A673 (cell line): Measurements from ENCODE around the gene MIDN. TPM values are rescaled to one million over a fixed set of nuclear protein-coding genes. Genes with fewer than 3 reads are reported as not detected.
A peak's percentile ranks its signal among the peaks of the same experiment; 100 is the strongest.

Experiments
- BruUV-seq: library from RNA; stranded (reverse); fragments of 400-500 nt; replicated peaks from 2 replicates; lab custom pipeline; 2021; lab: Mats Ljungman, UMichigan
- CTCF ChIA-PET: fragments of 300-600 bp; sonication (Branson Sonifier 250); formaldehyde crosslinking; loops from one replicate; lab custom pipeline; 2022; ENCODE audit warnings: antibody characterized with exemption; lab: Charles Lee
- POLR2A ChIA-PET: fragments of 300-600 bp; sonication (Branson Sonifier 250); formaldehyde crosslinking; loops from one replicate; lab custom pipeline; 2022; ENCODE audit warnings: antibody characterized with exemption; ENCODE audit not compliant: low non-redundant PET; lab: Charles Lee
- DNase-seq: peaks from one replicate; pipeline ENCODE4 v3.0.0-alpha.2; 2015; ENCODE audit warnings: low spot score
- H3K27ac ChIP-seq: fragments of 200-600 bp; sonication (generic); 2 replicates; pipeline ENCODE4 v1.5.1; 2016; ENCODE audit warnings: mixed run types, low read depth, mild to moderate bottlenecking, mixed read lengths, antibody characterized with exemption, low read length; ENCODE audit not compliant: poor library complexity, severe bottlenecking
- H3K27me3 ChIP-seq: fragments of 200-600 bp; sonication (generic); replicated peaks from 2 replicates; pipeline ENCODE4 v1.6.1; 2017; ENCODE audit warnings: mixed run types, low read depth, mild to moderate bottlenecking, mixed read lengths, antibody characterized with exemption, low read length; ENCODE audit not compliant: insufficient read depth, poor library complexity
- H3K36me3 ChIP-seq: fragments of 200-600 bp; sonication (generic); 2 replicates; pipeline ENCODE4 v1.6.1; 2016; ENCODE audit warnings: mixed run types, mild to moderate bottlenecking, mixed read lengths, antibody characterized with exemption, low read length; ENCODE audit not compliant: insufficient read depth, poor library complexity, severe bottlenecking
- H3K4me1 ChIP-seq: fragments of 200-600 bp; sonication (generic); 2 replicates; pipeline ENCODE4 v1.6.1; 2017; ENCODE audit warnings: mixed run types, mild to moderate bottlenecking, mixed read lengths, antibody characterized with exemption, low read length; ENCODE audit not compliant: insufficient read depth, poor library complexity, severe bottlenecking
- H3K4me3 ChIP-seq: fragments of 200-600 bp; sonication (generic); 2 replicates; pipeline ENCODE4 v1.5.1; 2016; ENCODE audit warnings: low read depth, mixed run types, mild to moderate bottlenecking, mixed read lengths, low read length; ENCODE audit not compliant: poor library complexity, severe bottlenecking
- H3K9me3 ChIP-seq: fragments of 200-600 bp; sonication (generic); 2 replicates; pipeline ENCODE4 v1.6.1; 2016; ENCODE audit warnings: mixed run types, low read depth, mild to moderate bottlenecking, mixed read lengths, antibody characterized with exemption, low read length; ENCODE audit not compliant: poor library complexity, severe bottlenecking
- CTCF ChIP-seq: fragments of 300-800, 200-600 bp; sonication (generic); conservative IDR thresholded peaks from 2 replicates; pipeline ENCODE4 v1.5.1; 2017; ENCODE audit warnings: low read depth, mild to moderate bottlenecking, antibody characterized with exemption, low read length, moderate library complexity, mixed read lengths
- EZH2 ChIP-seq: fragments of 200-600 bp; sonication (generic); IDR thresholded peaks from 2 replicates; pipeline ENCODE4 v1.6.1; 2017; ENCODE audit warnings: borderline replicate concordance, low read depth, mild to moderate bottlenecking, mixed read lengths, antibody characterized with exemption, low read length; ENCODE audit not compliant: poor library complexity, severe bottlenecking
- intact Hi-C: fragments of 100-400 bp; cut with micrococcal nuclease; formaldehyde crosslinking; loops from one replicate; pipeline ENCODE4 v1.10.0; 2022; ENCODE audit not compliant: unreplicated experiment
- total RNA-seq: library from RNA; stranded (reverse); gene quantifications from 2 replicates; pipeline ENCODE4 v1.2.3, GENCODE V29; 2021

MIDN gene
- total RNA-seq, 1 experiment from 2014 or later = 169 TPM

- Histone ChIP-seq H3K36me3 (peaks cover 36% of the 10 kb centered on the region), H3K4me3 (peak overlapping the region; percentile 69), H3K4me1 (peaks cover 34% of the 10 kb centered on the region), H3K27ac (peak overlapping the region; percentile 99), H3K9me3 (no peaks in the 10 kb centered on the region), H3K27me3 (no peaks in the 10 kb centered on the region)
- TF ChIP-seq EZH2 (no peak), CTCF (no peak)
- no TSS peak for BruUV-seq
- POLR2A ChIA-PET = no interaction called here
- CTCF ChIA-PET = no interaction called here
- no peak for DNase-seq
- intact Hi-C loops = loop anchor here (10.0 kb wide), 2 partner anchors 168 to 318 kb away; partner anchors contain the start of gene MBD3
These were observed 28.7 kb downstream of the MIDN start for GRCh38 chr19:1277061-1277460.

GRCh38 chr19:1278074-1278473, 29.7 kb downstream of the MIDN start:
- no peaks in the 10 kb centered on the region for H3K27me3 ChIP-seq
- no TSS peak for BruUV-seq
- H3K27ac ChIP-seq = no peak overlapping the region
- peaks cover 26% of the 10 kb centered on the region for H3K36me3 ChIP-seq
- H3K9me3 ChIP-seq = no peaks in the 10 kb centered on the region
- CTCF ChIA-PET = interaction anchor here (2.0 kb wide), 1 partner anchor 105 kb away, joined by 6 read pairs; no protein-coding TSS in a partner anchor
- peaks cover 24% of the 10 kb centered on the region for H3K4me1 ChIP-seq
- TF ChIP-seq CTCF (no peak), EZH2 (no peak)
- intact Hi-C loops = loop anchor here (10.0 kb wide), 2 partner anchors 167 to 317 kb away; partner anchors contain the start of gene MBD3
- no peak for DNase-seq
- POLR2A ChIA-PET = no interaction called here
- no peak overlapping the region for H3K4me3 ChIP-seq

GRCh38 chr19:1278713-1279660, 30.6 kb downstream of the MIDN start:
- Histone ChIP-seq H3K27ac (no peak overlapping the region), H3K4me1 (peaks cover 16% of the 10 kb centered on the region), H3K4me3 (no peak overlapping the region), H3K27me3 (no peaks in the 10 kb centered on the region), H3K9me3 (no peaks in the 10 kb centered on the region), H3K36me3 (peaks cover 17% of the 10 kb centered on the region)
- CTCF ChIA-PET = interaction anchor here (0.6 to 2.0 kb wide), 7 partner anchors 13 to 104 kb away, joined by 3 to 10 read pairs (median 6); no protein-coding TSS in a partner anchor
- BruUV-seq = no TSS peak
- DNase-seq = no peak
- POLR2A ChIA-PET = interaction anchor here (0.6 kb wide), 1 partner anchor 212 kb away, joined by 3 read pairs; no protein-coding TSS in a partner anchor
- intact Hi-C loops = loop anchor here (1.0 to 10.0 kb wide), 3 partner anchors 93 to 316 kb away; partner anchors contain the start of gene MBD3
- TF ChIP-seq CTCF (no peak), EZH2 (no peak)
